K562 (cell line): ENCODE results near the gene SAMD9. TPM values are rescaled to one million over a fixed set of nuclear protein-coding genes. Genes with fewer than 3 reads are reported as not detected.

Experiments used
- DEAF1 ChIP-seq: fragments of 450-650 bp; formaldehyde crosslinking; IDR thresholded peaks from 2 replicates; pipeline ENCODE4 v1.4.0; 2020; ENCODE audit warnings: mild to moderate bottlenecking, moderate library complexity
- E2F3 ChIP-seq: fragments of 250-450 bp; sonication (Bioruptor Pico); IDR thresholded peaks from 2 replicates; pipeline ENCODE4 v1.4.0; 2020; ENCODE audit warnings: mild to moderate bottlenecking
- FIP1L1 ChIP-seq: fragments of 200-400 bp; formaldehyde crosslinking; IDR thresholded peaks from 2 replicates; pipeline ENCODE4 v1.6.1; 2018; ENCODE audit warnings: mild to moderate bottlenecking, low read depth, low read length; ENCODE audit not compliant: poor library complexity, severe bottlenecking
- FOXK2 ChIP-seq, 2 experiments: fragments of 450-650 bp; IDR thresholded peaks in 1 of 2; conservative IDR thresholded peaks in 1 of 2; 2 replicates each; pipeline ENCODE4 v1.6.1; 2016; ENCODE audit warnings: low read depth in 2 of 2, mild to moderate bottlenecking in 1 of 2
- GABPA ChIP-seq: fragments of 200-800 bp; sonication (Bioruptor generic); conservative IDR thresholded peaks from 2 replicates; pipeline ENCODE4 v1.6.1; 2016; ENCODE audit warnings: low read depth, missing genetic modification characterization, missing compliant biosample characterization
- MAZ ChIP-seq, 2 experiments: fragments of 450-650 bp in 1 of 2; sonication (generic) in 1 of 2; formaldehyde crosslinking; IDR thresholded peaks in 1 of 2; conservative IDR thresholded peaks in 1 of 2; 2 replicates each; pipeline versions ENCODE4 v1.4.0 to v1.5.0; 2020; ENCODE audit warnings: mild to moderate bottlenecking in 1 of 2, missing genetic modification reagents in 1 of 2
- NFYB ChIP-seq: IDR thresholded peaks from 2 replicates; pipeline ENCODE4 v1.6.1; 2011; ENCODE audit warnings: mild to moderate bottlenecking, moderate library complexity; ENCODE audit not compliant: insufficient read length; ENCODE audit errors: extremely low read depth
- PRPF4 ChIP-seq: fragments of 200-400 bp; formaldehyde crosslinking; IDR thresholded peaks from one replicate; pipeline ENCODE4 v1.6.1; 2017; ENCODE audit warnings: low read length, low read depth, mild to moderate bottlenecking; ENCODE audit not compliant: insufficient read depth, poor library complexity, severe bottlenecking
- SPI1 ChIP-seq: IDR thresholded peaks from 2 replicates; pipeline ENCODE4 v1.6.1; 2011; ENCODE audit warnings: low read depth, low read length, control low read depth, borderline replicate concordance
- SRSF7 ChIP-seq: fragments of 200-400 bp; formaldehyde crosslinking; optimal IDR thresholded peaks from 2 replicates; pipeline ENCODE3; 2017; ENCODE audit warnings: mild to moderate bottlenecking, low read depth, low read length
- TAF7 ChIP-seq: fragments of 450-650 bp; IDR thresholded peaks from 2 replicates; pipeline ENCODE4 v1.6.1; 2016; ENCODE audit warnings: missing genetic modification characterization, missing compliant biosample characterization
- THAP12 ChIP-seq: fragments of 250-450 bp; sonication (Bioruptor Pico); IDR thresholded peaks from 2 replicates; pipeline ENCODE4 v1.9.0; 2021; ENCODE audit warnings: mild to moderate bottlenecking, inconsistent platforms
- USF1 ChIP-seq: sonication (generic); formaldehyde crosslinking; IDR thresholded peaks from 2 replicates; pipeline ENCODE4 v1.9.0; 2022; ENCODE audit warnings: mild to moderate bottlenecking, missing genetic modification reagents
- ZNF655 ChIP-seq: fragments of 250-450 bp; sonication (Bioruptor Pico); IDR thresholded peaks from 2 replicates; pipeline ENCODE4 v1.5.0; 2021
- polyA plus RNA-seq, 8 experiments: library from polyadenylated mRNA; depleted of rRNA in 4 of 8; stranded (reverse) in 5 of 8; unstranded in 3 of 8; fragments of >200 nt; fragmentation: Nextera tagmentation in 2 of 8; fragmentation: Illumina TruSeq in 1 of 8; extraction: Ambion mirVana in 2 of 8; extraction: Trizol in 1 of 8; gene quantifications; 2 replicates each; pipeline versions ENCODE4 v1.2.1 to v1.2.3, GENCODE V29; 2011 to 2014; ENCODE audit warnings: inconsistent platforms in 1 of 8, missing spikeins in 1 of 8
- total RNA-seq, 7 experiments: library from RNA; depleted of rRNA in 6 of 7; stranded (reverse); fragments of >200 nt in 6 of 7; fragmentation: Illumina TruSeq in 2 of 7; extraction: Trizol in 2 of 7; gene quantifications; 2 replicates each; pipeline versions ENCODE4 v1.2.1 to v1.2.3, GENCODE V29; 2011 to 2021; ENCODE audit warnings: low replicate concordance in 1 of 7
- TF ChIP-seq, protein P1 (sequence below): fragments of 250-450 bp; sonication (Bioruptor Pico); IDR thresholded peaks from 2 replicates; pipeline ENCODE4 v1.5.0; 2020; ENCODE audit warnings: mild to moderate bottlenecking

Gene SAMD9
- total and polyA plus RNA-seq, 9 of the 15 experiments (the other 6 are each of a cell fraction or from before 2014, with no cell fraction given): 1.0 to 4.0 (median 1.9) TPM

GRCh38 chr7:93117852-93118530 lies at the start of gene SAMD9 (continued):
- no peak for TF ChIP-seq PRPF4
- no peak for TF ChIP-seq MAZ (CRISPR knock-in tag; conservative IDR thresholded peaks at IDR 0.05 in 1 of 2, IDR thresholded peaks at IDR 0.05 in 1 of 2)
- no peak for TF ChIP-seq USF1 (CRISPR knock-in tag)
- 0 out of 2 replicates have a peak, but pooled peaks have one; percentile 25 for TF ChIP-seq TAF7
- TF ChIP-seq NFYB: peak; percentile 31
- TF ChIP-seq, protein P1, sequence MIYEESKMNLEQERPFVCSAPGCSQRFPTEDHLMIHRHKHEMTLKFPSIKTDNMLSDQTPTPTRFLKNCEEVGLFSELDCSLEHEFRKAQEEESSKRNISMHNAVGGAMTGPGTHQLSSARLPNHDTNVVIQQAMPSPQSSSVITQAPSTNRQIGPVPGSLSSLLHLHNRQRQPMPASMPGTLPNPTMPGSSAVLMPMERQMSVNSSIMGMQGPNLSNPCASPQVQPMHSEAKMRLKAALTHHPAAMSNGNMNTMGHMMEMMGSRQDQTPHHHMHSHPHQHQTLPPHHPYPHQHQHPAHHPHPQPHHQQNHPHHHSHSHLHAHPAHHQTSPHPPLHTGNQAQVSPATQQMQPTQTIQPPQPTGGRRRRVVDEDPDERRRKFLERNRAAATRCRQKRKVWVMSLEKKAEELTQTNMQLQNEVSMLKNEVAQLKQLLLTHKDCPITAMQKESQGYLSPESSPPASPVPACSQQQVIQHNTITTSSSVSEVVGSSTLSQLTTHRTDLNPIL (CRISPR knock-in tag): no peak
- TF ChIP-seq FOXK2 (conservative IDR thresholded peaks at IDR 0.05 in 1 of 2, IDR thresholded peaks at IDR 0.05 in 1 of 2; ENCODE audit: low read depth in 2 of 2): peak; percentile 72 to 80
- no peak for TF ChIP-seq E2F3
- TF ChIP-seq ZNF655 (CRISPR knock-in tag): no peak
- no peak for TF ChIP-seq DEAF1
- TF ChIP-seq THAP12 (CRISPR knock-in tag): no peak
- no peak for TF ChIP-seq SRSF7
- TF ChIP-seq GABPA (tag): peak; percentile 49
- no peak for TF ChIP-seq FIP1L1
- 0 out of 2 replicates have a peak, but pooled peaks have one; percentile 12 for TF ChIP-seq SPI1
